GM19240 (cell line): ENCODE data around the gene RAD21L1.
"Not testable (repeated sequence)": the region's sequence is repeated elsewhere in the genome, so short reads cannot be mapped to it uniquely, and the experiment has no call there.

Experiments used
- DNase-seq: peaks from one replicate; pipeline ENCODE4 v3.0.0; 2011; ENCODE audit warnings: low spot score; ENCODE audit not compliant: insufficient read length

RAD21L1 gene

DNA sequence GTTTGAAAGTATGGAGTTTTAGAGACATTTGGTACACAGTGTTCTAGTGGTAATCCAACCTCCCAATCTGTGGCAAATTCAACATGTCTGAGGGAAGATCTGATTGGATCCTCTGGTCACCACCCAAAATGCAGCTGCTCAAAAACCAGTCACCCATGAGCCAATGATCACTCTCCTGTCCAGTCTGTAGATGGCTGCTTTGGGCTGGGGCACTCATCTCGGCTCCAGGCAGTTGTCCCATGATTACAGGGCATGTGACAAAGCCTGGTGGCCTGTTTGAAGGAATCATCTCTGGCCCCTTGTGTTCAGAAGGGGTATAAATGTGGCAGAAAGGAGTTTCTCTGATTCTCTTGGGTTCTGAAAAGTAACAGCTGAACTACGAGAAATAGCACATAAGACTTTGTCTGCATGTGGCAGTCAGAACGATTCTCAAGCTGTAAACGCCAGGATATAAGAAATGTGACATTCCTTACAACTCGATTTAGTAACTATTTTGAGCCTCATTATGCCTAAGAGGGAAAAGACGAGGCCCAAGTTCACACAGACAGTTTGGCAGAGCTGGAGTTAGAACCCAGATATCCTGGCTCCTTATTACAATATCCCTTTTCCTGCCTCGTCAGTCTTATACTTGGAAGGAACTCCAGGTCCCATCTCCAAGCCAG is 26.5 kb upstream of the RAD21L1 start:
- DNase-seq: no peak

DNA sequence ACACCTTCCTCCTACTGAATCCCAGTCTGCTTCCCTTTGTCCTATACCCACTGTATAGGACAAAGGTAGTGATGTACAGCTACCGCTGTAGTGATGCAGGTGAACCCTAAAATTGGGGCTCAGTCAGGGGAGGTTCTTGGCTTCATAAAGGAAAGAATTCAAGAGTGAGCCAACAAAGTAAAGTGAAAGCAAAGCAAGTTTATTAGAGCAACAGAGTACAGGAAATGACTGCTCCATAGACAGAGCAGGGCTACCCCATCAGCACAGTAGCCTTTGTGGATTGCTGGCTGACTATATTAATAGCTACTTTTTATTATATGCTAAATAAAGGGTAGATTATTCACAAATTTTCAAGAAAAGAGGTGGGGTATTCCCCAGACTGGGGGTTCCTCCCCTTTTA is 25.9 kb upstream of the RAD21L1 start:
- no peak for DNase-seq

DNA sequence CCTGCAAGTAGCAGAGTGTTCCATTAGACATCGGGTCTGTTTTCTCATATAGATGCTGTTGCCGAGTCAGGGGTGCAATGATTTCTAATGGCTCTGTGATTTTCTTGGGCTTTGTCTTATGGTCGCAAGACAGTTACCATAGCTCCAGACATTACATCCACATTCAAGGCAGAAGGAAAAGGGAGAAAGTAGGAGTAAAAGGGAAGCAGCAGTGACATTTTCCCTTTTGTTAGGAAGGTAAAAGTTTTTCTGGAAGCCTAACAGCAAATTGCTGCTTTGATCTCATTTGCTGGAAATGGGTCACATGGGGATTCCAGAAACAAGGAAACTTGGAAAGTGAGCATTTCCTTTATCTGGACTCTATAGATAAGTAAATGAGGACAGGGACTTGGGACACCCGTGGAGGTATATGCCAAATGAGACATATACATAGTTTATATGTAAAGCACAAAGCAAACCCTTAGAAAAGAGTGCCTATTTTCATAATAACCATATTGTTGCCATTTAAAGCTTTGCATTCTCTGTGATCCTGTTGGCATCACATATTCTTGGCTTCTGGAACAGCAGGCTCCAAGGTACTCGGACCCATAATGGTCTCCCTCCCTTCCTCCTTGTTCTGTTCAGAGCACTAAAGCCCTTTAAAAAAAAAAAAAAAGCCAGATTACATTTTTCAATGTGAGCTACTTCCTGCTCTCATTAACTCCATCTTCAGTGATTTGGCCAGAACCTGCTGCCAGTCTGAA is 22.9 kb upstream of the RAD21L1 start, which contains the start of gene C20orf202:
Gene C20orf202, plus strand, starts transcription at position 693 of the 743 bp plus-strand sequence. CDS start 132 bp downstream, outside the sequence.
- no peak for DNase-seq

DNA sequence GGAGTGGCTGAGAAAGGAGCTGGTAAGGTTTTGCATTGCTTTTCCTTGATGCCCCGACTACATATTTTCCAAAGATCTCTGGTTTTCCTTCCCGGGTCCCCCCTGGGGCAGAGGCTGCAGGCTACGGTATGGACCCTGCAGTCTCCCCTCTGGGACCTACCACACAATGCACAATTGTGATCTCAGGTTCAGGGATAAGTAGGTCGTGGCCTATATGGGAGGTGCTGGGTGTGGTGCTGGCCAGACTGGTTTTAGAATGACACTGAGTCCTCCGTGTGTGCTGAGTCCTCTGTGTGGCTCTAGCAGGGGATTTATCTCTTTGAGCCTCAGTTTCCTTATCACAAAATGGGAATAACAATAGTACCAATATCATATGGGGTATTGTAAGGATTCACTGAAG is 22.2 kb upstream of the RAD21L1 start:
- no peak for DNase-seq

DNA sequence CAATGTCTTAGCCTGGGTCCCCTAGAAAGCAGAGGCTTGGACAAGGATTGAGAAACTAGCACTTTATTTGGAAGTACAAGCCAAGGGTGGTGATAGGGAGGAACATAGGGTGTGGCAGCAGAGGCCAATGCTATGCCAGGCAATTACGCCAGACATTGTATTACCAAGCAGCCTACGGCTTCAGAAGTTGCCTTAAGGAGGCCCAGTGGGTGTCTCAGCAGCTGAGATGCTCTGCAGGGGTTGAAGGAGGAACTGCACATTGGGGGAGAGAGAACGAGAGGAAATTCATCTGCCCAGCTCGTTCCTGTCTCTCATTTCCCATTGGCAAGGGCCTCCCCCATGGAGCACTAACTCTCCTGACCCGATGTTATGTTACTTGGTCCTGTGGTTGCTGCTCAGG is 21.7 kb upstream of the RAD21L1 start:
- no peak for DNase-seq

DNA sequence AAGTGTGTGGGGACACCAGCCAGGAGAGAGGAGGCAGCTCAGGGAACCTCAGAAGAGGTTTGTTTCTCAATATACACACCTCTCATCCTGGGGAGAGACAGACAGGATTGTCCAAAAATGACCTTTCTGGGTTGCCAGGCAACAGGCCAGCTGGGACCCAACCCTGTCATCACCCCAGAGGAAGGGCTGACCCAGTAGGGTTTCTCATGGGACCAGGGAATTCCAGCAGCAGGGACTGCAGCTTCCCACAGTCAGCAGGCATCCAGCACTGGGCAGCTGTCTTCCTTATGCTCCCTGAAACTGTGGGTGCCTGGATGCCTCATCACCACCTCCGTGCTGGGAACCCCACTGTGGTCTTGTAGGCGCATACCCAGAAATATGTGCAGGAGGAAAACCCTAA is 21.3 kb upstream of the RAD21L1 start:
- no peak for DNase-seq

DNA sequence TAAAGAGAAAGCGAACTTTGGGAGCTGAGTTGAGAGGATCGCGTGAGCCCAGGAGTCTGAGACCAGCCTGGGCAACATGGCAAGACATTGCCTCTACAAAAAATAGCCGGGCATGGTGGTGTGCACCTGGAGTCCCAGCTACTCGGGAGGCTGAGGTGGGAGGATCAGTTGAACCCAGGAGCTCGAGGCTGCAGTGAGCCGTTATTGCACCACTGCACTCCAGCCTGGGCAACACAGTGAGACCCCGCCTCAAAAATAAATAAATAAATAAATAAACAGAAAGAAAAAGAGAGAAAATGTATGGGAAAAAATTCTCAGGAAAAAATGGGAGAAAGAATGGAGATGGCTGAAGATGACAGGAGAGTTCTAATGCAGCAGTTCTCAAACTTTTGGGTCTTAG is 20.0 kb upstream of the RAD21L1 start:
- no peak for DNase-seq

DNA sequence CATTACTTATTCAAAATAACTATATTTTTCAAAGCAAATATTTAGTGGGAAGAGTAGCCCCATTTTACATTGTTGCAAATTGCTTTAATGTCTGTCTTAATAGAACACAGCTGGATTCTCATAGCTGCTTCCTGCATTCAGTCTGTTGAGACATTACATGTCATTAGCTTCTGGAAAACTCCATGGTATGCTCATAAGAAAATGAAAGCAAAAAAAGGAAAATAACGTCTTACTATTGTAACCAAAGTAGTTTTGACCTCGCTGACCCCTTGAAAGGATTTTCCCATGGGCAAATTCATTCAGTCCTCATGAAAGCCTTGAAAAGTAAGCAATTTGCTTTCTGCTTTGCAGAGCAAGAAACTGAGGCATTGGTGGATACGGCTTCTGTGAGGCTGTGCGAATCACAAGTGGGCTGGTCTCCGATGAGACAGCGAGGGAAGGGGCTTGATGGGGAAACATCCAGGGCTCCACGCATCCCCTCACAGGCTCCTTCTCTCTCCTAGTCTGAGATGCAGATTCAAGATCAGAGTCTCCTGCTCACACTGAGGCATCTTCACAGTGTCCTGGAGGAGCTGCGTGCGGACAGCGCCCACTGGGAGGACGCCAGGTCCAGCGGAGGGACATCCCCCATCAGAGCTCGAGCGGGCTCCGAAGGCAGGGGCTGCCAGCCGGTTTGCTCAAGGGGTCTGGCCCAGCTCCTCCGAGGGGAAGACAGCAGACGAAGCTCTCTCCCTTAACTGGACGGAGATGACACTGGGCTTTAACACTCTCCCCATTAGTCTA is 19.3 kb upstream of the RAD21L1 start:
- DNase-seq: no peak

DNA sequence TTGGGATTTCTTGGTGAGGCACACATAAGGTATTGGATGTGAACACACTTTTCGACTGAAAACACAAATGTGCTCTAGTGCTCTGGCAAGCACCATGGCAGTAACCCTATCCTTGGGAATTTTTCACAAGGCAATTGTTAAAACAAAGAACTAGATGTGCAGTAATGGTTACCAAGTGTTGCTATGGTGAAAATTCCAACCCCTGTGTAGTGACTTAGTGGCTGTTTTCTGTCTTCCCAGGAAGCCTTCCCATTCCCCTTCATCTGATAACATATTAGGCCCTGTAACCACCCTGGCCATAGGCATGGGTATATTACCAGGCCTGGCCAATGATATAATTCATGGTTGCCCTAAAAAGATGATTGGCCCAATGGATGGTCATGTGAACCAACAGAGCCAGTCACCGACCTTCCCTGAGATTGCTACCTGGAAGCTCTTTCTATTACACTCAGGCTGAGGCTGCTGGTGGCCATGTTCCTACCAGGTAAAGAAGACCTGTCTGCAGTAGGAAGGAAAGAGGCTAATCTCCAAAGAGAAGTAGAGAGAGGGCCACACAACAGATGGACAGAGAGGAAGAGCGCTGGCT is 18.5 kb upstream of the RAD21L1 start:
- no peak for DNase-seq

DNA sequence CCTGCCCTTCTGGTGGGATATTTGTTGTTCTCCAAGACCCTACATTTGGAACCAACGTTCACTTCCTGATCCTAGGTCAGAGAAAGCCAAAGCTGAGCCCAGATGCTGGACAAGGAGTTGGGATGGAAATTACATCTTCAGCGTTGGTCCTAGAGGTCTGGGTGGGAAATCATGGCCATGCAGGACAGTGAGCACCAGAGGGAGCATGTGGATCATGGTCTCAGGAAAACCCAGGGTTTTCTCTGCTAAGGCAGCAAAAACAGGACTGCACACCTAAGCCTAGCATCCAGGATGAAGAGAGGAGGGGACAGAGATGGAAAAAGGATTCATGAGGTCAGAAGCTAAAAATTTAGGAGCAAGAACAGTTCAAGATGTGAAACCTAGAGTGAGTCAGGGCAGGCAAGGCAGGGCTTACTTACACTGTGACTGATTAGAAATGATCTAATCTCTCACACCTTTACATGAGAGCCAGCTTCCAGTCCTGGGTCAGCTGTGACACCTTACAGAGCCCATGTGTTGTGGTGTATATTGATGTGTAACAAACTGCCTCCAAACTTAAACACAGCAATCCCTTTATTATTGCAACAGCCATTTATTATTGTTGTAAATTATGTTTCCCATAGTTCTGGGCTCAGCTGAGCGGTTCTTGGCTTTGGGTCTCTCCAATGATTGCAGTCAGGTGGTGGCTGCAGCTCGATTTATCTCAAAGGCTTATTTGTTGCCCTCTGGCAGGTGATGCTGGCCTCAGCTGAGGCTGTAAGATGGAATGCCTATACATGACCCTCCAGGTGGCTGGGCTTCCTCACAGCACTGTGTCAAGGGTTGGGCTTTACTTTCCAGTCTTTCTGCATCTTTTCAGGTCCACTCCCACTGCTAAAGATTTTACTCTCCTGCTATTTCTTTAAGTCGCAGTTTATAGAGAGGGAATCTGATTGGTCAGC is 16.1 kb upstream of the RAD21L1 start:
- DNase-seq: no peak

DNA sequence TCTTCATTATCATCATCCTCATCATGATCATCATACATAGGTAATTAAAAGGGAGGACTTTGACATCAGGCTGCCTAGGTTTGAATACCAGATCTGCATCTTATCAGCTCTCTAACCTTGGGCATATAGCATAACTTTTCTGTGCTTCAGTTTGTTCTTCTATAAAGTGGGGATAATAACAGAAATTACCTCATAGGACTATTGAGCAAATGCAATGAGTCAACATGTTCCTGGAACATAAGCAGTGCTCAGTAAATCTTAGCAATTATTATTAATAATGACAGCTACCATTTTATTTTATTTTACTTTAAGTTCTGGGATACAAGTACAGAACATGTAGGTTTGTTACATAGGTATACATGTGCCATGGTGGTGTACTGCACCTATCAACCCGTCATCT is 15.3 kb upstream of the RAD21L1 start:
- DNase-seq: no peak

DNA sequence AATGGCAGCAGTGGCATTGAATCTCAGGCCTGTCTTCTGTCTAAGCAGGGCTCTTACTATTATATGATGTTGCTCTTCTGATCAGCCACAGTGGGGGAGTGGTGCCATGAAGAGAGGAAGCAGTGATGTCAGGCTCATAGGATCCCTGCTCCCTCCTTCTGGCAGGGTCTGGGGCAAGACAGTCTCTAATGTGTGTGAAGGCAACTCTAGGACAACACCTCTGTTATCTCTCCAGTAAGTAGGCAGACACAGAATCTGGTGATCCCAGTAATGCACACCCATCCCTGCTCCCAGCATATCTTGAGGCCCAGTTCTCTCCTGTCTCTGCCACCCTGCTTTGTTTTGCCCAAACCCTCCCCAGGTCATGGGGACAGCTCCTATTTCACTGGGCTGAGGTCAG is 13.8 kb upstream of the RAD21L1 start:
- no peak for DNase-seq

DNA sequence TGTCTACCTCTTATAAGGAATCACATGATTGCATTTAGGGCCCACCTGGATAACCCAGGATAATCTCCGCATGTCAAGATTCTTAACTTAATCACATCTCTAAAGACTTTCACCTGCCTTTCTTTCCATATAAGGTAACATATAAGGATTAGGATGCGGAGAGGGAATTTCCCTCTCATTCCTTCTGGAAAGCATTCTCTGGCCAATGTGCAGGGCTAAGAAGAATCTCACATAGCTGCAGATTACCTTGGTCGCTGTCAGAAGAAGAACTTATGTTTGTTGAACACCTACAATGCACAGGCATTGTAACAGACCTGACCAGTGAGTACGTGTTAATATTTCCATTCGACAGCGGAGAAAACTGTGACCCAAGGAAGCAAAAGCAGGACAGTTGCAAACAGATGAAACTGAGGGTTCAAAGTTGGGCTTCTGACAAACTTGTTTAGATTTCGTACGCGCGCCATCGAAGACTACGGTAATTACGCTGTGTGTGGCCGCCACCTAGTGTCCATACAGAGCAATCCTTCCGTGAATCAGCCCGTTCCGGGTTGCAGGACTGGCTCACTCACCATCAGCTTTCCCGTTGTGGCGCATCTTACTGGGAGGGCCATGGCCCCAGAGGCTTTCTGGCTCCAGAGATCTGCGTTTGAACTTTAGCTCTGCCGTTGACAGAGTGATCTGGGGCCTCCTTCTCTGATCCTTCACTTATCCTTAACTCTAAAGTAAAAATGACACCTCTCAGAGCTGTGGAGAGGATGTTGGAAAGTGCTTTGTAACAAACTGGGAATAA is 13.0 kb upstream of the RAD21L1 start:
- no peak for DNase-seq

DNA sequence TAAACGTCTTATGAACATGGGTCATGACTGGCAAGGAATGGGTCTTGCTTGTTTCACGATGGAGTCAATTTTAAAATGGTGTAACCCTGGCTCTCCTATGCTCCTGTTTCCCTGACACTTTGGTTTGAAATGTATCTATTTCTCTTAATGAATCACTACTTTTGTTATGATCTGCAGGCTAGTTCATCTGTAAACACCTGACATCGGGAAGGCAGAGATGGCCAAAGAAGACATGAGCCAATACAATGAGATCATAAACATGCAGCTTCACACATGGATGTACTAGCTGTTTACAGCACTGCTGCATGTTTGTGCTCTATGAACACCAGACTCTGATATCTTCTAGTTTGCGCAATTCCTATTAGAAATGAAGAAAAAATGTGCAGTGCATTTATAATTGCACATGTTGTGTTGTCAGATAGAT is 11.0 kb upstream of the RAD21L1 start:
- no peak for DNase-seq

DNA sequence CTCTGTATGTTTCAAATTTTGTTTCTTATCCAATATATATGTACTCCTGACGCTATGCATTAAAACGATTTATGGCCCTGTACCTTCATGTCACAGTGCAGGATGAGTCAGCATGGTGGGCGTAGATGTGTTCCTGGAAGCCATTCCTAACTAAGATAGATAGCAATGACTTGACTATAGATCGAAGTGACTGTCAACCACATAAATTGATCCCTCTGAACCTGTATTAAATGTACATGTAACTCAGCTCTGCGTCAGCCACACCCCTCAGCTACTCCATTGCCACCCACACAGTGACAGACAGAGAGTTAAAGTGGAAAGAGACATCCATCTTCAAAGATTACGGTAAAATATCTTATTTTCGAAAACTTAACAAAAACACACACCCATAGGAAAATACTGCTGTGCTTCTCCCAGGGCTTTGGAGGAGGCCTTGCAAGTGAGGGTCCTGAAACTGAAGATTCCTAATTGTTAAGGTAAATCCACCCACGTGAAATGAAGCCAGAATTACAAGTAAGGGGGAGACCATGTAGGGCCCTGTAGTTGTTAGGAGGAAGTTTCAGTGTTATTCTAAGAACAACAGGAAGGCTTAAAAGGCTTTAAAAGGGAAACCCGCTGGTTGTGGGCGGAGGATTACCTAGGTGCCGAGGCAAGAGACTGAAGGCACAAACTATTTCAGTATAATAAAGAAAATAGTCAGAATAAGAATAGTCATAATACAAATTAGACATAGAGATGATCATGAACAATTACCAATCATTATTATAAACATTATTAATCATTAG is 10.3 kb upstream of the RAD21L1 start:
- no peak for DNase-seq

DNA sequence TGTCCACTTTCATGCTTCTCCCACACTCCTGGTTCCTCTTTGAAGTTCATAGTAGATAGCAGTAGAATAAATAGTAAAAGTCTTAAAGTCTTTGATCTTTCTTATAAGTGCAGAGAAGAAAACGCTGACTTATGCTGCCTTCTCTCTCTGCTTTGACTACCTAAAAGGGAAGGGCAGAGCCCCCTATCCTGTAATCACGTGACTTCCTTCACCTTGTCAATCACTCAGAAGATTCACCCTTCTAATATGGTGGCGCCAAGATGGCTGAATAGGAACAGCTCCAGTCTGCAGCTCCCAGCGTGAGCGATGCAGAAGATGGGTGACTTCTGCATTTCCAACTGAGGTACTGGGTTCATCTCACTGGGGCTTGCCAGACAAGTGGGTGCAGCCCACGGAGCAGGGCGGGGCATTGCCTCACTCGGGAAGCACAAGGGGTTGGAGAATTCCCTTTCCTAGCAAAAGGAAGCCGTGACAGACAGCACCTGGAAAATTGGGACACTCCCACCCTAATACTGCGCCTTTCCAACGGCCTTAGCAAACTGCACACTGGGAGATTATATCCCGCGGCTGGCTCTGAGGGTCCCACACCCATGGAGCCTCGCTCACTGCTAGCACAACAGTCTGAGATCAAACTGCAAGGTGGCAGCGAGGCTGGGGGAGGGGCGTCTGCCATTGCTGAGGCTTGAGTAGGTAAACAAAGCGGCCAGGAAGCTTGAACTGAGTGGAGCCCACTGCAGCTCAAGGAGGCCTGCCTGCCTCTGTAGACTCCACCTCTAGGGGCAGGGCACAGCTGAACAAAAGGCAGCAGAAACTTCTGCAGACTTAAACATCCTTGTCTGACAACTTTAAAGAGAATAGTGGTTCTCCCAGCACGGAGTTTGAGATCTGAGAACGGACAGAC is 9.1 kb upstream of the RAD21L1 start:
- DNase-seq: not testable (repeated sequence)

DNA sequence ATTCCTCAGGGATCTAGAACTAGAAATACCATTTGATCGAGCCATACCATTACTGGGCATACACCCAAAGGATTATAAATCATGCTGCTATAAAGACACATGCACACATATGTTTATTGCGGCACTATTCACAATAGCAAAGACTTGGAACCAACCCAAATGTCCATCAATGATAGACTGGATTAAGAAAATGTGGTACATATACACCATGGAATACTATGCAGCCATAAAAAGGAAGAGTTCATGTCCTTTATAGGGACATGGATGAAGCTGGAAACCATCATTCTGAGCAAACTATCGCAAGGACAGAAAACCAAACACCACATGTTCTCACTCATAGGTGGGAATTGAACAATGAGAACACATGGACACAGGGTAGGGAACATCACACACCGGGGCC is 3.1 kb upstream of the RAD21L1 start:
- not testable (repeated sequence) for DNase-seq
